ENCODE results near the gene BTG1. TPM values are rescaled to one million over a fixed set of nuclear protein-coding genes. Genes with fewer than 3 reads are reported as not detected.

Gene BTG1
- total and polyA plus RNA-seq, 9 of the 15 experiments (the other 6 are each of a cell fraction or from before 2014, with no cell fraction given) = 3.7 to 28.6 (median 7.4) TPM

DNA sequence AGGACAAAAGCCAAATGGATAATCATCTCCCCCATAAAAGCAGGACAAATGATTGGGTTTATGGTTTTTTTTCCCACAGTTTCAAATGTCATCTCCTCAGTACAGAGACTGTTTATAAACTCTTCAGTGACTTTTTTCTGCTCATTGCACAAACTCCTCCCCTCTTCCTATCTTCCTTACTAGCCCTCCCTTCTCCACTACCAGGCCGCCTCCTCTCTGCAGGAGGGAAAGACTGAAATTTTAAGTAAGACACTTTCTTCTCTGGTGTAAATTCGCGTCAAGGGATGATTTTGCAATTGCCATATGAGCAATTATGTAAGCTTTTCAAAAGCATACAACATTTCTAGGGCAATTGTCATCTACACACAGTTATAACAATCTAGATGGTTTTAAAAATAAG, 37.0 kb downstream of the BTG1 start (continued):
- TF ChIP-seq, protein P1, sequence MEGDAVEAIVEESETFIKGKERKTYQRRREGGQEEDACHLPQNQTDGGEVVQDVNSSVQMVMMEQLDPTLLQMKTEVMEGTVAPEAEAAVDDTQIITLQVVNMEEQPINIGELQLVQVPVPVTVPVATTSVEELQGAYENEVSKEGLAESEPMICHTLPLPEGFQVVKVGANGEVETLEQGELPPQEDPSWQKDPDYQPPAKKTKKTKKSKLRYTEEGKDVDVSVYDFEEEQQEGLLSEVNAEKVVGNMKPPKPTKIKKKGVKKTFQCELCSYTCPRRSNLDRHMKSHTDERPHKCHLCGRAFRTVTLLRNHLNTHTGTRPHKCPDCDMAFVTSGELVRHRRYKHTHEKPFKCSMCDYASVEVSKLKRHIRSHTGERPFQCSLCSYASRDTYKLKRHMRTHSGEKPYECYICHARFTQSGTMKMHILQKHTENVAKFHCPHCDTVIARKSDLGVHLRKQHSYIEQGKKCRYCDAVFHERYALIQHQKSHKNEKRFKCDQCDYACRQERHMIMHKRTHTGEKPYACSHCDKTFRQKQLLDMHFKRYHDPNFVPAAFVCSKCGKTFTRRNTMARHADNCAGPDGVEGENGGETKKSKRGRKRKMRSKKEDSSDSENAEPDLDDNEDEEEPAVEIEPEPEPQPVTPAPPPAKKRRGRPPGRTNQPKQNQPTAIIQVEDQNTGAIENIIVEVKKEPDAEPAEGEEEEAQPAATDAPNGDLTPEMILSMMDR (IDR thresholded peaks at IDR 0.05 in 2 of 3, conservative IDR thresholded peaks at IDR 0.05 in 1 of 3; ENCODE audit: insufficient read depth in 2 of 3, low read depth in 1 of 3, low read length in 3 of 3) = peak in 1 of 3 experiments; percentile 23; a peak in 1 of 6 replicates
- peak; percentile 75 for TF ChIP-seq CEBPB (tag; IDR thresholded peaks at IDR 0.05)
- peak; percentile 1 for TF ChIP-seq HDAC3 (IDR thresholded peaks at IDR 0.05; ENCODE audit: borderline replicate concordance, partially characterized antibody)
- peak in 1 of 2 experiments; percentile 45; a peak in 2 of 4 replicates for TF ChIP-seq MAZ (CRISPR knock-in tag; conservative IDR thresholded peaks at IDR 0.05 in 1 of 2, IDR thresholded peaks at IDR 0.05 in 1 of 2)
- no peak for TF ChIP-seq CEBPG (CRISPR knock-in tag; IDR thresholded peaks at IDR 0.05)
- peak; percentile 26 to 61; a peak in 3 of 4 replicates for TF ChIP-seq CEBPG (tag; conservative IDR thresholded peaks at IDR 0.05 in 1 of 2, IDR thresholded peaks at IDR 0.05 in 1 of 2)
- TF ChIP-seq GATAD2A (IDR thresholded peaks at IDR 0.05) = no peak
- TF ChIP-seq RFX7 (CRISPR knock-in tag; IDR thresholded peaks at IDR 0.05) = no peak
- TF ChIP-seq, protein P2, sequence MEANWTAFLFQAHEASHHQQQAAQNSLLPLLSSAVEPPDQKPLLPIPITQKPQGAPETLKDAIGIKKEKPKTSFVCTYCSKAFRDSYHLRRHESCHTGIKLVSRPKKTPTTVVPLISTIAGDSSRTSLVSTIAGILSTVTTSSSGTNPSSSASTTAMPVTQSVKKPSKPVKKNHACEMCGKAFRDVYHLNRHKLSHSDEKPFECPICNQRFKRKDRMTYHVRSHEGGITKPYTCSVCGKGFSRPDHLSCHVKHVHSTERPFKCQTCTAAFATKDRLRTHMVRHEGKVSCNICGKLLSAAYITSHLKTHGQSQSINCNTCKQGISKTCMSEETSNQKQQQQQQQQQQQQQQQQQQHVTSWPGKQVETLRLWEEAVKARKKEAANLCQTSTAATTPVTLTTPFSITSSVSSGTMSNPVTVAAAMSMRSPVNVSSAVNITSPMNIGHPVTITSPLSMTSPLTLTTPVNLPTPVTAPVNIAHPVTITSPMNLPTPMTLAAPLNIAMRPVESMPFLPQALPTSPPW (CRISPR knock-in tag; IDR thresholded peaks at IDR 0.05) = peak; percentile 58

Measured in K562 (cell line).